ENCODE results near the gene CDCA5. TPM values are rescaled to one million over a fixed set of nuclear protein-coding genes. Genes with fewer than 3 reads are reported as not detected.

The CDCA5 gene
- polyA plus RNA-seq, 1 donor, result 11.3 TPM

DNA sequence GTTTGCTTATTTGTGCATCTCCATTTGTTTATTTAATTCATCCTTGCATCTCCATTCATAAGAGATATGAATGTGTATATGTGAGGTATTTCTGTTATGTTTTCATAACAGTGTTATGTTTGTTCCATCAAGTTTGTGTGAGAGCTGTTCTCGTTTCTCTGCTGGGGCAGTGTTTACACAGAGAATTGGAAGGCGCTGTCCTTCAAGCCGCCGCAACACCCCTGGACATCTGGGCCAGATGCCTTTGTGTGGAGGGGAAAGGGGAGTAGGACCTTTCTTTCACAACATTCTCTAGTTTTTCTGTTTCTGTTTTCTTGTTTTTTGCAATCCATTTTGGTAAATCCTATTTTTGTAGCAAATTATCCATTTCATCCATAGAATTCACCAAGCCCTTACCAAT lies 20.8 kb upstream of the CDCA5 start:
- no peak overlapping the region for H3K4me3 ChIP-seq (ENCODE audit: low read length)
- no peaks in the 10 kb centered on the region for H3K27me3 ChIP-seq (ENCODE audit: control insufficient read depth, insufficient read depth, low read length)
- peaks cover 44% of the 10 kb centered on the region for H3K36me3 ChIP-seq (ENCODE audit: control insufficient read depth, insufficient read depth, low read length)
- H3K27ac ChIP-seq (ENCODE audit: low read length), result no peak overlapping the region
- DNase-seq, result no peak
- no peaks in the 10 kb centered on the region for H3K4me1 ChIP-seq (ENCODE audit: control insufficient read depth, insufficient read depth, low read length)
- peaks cover 8% of the 10 kb centered on the region for H3K9me3 ChIP-seq (ENCODE audit: control insufficient read depth, low read depth, low read length)
- WGBS (ENCODE audit: insufficient coverage, low lambda C conversion rate), result no CpG with 5 or more reads among the region's 4 CpGs

DNA sequence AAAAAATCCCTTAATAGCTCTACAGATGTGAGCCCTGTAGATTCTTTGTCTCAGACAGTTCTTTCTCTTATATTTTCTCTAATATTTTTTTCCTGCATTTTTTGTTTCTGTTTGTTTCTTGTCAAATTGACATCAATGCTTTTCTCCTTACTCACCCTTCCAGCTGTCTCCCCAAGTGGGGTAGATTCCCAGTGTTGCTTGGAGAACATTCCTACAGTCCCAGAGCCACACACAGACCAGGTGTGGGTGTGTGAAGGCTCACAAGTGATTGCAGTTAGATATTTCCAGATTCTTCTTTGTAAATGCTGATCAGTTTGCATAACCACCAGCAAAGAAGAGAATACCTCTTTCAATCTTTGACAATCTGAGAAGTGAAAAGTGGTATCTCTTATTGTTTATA lies 19.6 kb upstream of the CDCA5 start:
- Histone ChIP-seq H3K27me3 (ENCODE audit: control insufficient read depth, insufficient read depth, low read length) (no peaks in the 10 kb centered on the region), H3K27ac (ENCODE audit: low read length) (no peak overlapping the region), H3K9me3 (ENCODE audit: control insufficient read depth, low read depth, low read length) (peaks cover 8% of the 10 kb centered on the region), H3K4me3 (ENCODE audit: low read length) (no peak overlapping the region), H3K4me1 (ENCODE audit: control insufficient read depth, insufficient read depth, low read length) (no peaks in the 10 kb centered on the region), H3K36me3 (ENCODE audit: control insufficient read depth, insufficient read depth, low read length) (peaks cover 40% of the 10 kb centered on the region)
- no peak for DNase-seq

DNA sequence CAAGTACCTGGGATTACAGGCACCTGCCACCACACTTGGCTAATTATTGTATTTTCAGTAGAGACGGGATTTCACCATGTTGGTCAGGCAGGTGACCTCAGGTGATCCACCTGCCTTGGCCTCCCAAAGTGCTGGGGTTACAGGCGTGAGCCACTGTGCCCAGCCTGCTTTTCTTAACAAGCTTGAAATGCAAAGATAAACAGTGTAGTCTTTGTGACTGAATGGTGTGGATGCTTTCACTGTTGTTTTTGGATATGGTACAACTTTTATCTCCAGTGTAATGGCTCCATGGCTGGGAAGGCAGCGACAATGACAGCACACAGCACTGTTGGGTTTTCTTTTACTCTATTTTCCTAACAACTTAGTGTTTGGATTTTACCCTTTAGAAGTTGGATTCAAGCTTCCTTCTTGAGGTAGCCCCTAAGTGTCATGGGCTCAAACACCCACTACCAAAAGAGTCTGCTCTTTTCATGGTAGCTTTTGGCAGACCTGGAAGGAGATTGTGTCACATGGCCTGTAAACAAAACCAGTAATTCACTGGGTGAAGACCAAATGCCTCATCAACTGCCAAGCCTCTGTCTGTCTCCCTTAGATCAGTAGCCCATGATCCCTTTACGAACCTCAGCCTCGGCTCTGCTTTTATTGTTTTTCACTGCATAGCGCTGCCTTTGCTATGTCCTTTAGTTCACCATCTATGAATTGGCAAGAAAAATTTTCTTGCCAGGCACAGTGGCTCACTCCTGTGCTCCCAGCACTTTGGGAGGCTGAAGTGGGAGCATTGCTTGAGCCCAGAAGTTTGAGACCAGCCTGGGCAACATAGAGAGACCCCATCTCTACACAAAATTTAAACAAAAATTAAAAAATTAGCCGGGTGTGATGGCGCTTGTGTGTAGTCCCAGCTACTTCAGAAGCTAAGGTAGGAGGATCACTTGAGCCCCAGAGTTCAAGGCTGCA lies 18.6 kb upstream of the CDCA5 start:
- Histone ChIP-seq H3K27me3 (ENCODE audit: control insufficient read depth, insufficient read depth, low read length) (no peaks in the 10 kb centered on the region), H3K27ac (ENCODE audit: low read length) (no peak overlapping the region), H3K4me1 (ENCODE audit: control insufficient read depth, insufficient read depth, low read length) (peaks cover 3% of the 10 kb centered on the region), H3K36me3 (ENCODE audit: control insufficient read depth, insufficient read depth, low read length) (peaks cover 35% of the 10 kb centered on the region), H3K9me3 (ENCODE audit: control insufficient read depth, low read depth, low read length) (no peaks in the 10 kb centered on the region), H3K4me3 (ENCODE audit: low read length) (no peak overlapping the region)
- no CpG with 5 or more reads among the region's 8 CpGs for WGBS (ENCODE audit: insufficient coverage, low lambda C conversion rate)
- DNase-seq, result no peak

DNA sequence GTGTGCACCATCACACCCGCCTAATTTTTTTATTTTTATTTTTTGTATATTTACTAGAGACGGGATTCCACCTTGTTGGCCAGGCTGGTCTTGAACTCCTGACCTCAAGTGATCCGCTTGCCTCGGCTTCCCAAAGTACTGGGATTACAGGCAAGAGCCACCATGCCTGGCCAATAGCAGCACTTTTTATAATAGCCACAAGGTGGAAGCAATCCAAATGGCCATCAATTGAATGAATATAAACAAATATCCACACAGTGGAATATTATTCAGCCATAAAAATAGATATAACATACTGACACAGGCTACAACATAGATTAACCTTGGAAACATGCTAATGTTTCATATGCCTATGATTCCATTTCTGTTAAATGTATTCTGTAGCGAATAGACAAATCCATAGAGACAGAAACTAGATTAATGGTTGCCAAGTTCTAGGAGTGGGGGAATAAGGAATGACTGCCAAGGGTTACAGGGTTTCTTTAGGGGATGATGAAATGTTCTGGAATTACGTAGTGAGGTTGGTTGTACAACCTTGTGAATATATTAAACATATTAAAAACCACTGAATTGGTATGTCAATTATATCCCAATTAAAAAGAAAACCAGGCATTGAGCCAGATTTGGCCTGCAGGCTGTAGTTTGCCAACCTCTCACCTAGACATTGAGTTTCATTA lies 17.0 kb upstream of the CDCA5 start:
- H3K36me3 ChIP-seq (ENCODE audit: control insufficient read depth, insufficient read depth, low read length), result peaks cover 27% of the 10 kb centered on the region
- peaks cover 10% of the 10 kb centered on the region for H3K4me1 ChIP-seq (ENCODE audit: control insufficient read depth, insufficient read depth, low read length)
- no peak overlapping the region for H3K4me3 ChIP-seq (ENCODE audit: low read length)
- H3K27me3 ChIP-seq (ENCODE audit: control insufficient read depth, insufficient read depth, low read length), result no peaks in the 10 kb centered on the region
- no CpG with 5 or more reads among the region's 6 CpGs for whole genome bisulfite sequencing (ENCODE audit: insufficient coverage, low lambda C conversion rate)
- H3K9me3 ChIP-seq (ENCODE audit: control insufficient read depth, low read depth, low read length), result no peaks in the 10 kb centered on the region
- no peak overlapping the region for H3K27ac ChIP-seq (ENCODE audit: low read length)
- DNase-seq, result no peak

DNA sequence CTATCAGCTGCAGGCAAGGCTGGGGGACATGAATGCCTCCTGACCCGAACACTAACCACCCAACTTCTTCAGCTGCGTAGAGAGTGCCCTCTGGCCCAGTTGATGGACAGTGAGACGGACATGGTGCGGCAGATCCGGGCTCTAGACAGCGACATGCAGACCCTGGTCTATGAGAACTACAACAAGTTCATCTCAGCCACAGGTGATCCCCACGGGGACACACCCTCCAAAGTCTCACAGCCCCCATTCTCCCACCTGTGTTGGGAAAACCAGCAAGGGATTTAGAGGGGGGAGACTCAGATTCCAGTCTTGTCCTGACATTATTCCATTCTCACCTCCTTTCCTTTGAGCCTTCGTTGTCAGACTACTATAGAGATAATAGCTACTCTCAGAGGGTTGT lies 13.1 kb upstream of the CDCA5 start:
- WGBS (ENCODE audit: insufficient coverage, low lambda C conversion rate), result no CpG with 5 or more reads among the region's 8 CpGs
- no peaks in the 10 kb centered on the region for H3K9me3 ChIP-seq (ENCODE audit: control insufficient read depth, low read depth, low read length)
- H3K27me3 ChIP-seq (ENCODE audit: control insufficient read depth, insufficient read depth, low read length), result no peaks in the 10 kb centered on the region
- peak overlapping the region; percentile 93 for H3K27ac ChIP-seq (ENCODE audit: low read length)
- H3K4me1 ChIP-seq (ENCODE audit: control insufficient read depth, insufficient read depth, low read length), result peaks cover 15% of the 10 kb centered on the region
- peak overlapping the region; percentile 87 for H3K4me3 ChIP-seq (ENCODE audit: low read length)
- no peak for DNase-seq
- H3K36me3 ChIP-seq (ENCODE audit: control insufficient read depth, insufficient read depth, low read length), result peaks cover 13% of the 10 kb centered on the region

DNA sequence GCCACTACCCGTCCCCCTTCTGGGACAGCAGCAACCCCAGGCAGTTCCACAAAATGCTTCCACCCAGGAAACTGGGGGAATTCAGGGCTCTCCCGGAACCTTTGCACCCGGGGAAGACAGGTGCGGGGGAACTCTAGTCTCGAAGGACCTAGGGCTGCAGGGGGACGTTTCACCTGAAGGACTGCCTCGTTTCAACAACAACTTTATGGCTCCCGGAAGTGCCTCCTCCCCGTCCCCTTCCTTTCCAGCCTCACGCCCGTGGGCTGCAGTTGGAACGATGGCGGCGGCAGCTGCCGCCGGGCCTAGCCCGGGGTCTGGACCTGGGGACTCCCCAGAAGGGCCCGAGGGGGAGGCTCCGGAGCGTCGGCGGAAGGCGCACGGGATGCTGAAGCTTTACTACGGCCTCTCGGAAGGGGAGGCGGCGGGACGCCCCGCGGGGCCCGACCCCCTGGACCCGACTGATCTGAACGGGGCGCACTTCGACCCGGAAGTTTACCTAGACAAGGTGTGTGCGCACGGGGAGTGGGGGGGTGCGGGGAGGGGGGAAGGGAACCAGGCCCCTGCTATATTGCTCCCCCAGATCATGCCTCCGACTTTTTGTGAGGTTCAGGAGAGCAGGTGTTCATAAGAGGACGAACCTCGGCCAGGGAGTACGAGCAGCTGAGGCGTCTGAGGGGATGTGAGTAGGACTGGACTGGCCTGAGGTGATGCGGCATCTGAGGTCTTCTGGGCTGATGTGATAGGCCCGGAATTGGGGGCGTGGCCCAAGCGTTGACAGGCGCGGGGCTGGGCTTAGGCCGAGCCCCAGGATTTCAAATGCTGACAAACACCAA lies 12.3 kb upstream of the CDCA5 start, which contains the start of gene VPS51:
Gene VPS51 (plus strand): TSS at position 241 of the 833 bp plus-strand sequence. CDS start 37 bp downstream, at position 278.
- peak within 1 kb of the TSS; percentile 87 for H3K4me3 ChIP-seq (ENCODE audit: low read length)
- H3K36me3 ChIP-seq (ENCODE audit: control insufficient read depth, insufficient read depth, low read length), result peaks cover 13% of the 10 kb centered on the region
- no peaks in the 10 kb centered on the region for H3K27me3 ChIP-seq (ENCODE audit: control insufficient read depth, insufficient read depth, low read length)
- H3K9me3 ChIP-seq (ENCODE audit: control insufficient read depth, low read depth, low read length), result no peaks in the 10 kb centered on the region
- DNase-seq, result peak; percentile 91 to 94
- WGBS (ENCODE audit: insufficient coverage, low lambda C conversion rate), result no CpG with 5 or more reads among the region's 52 CpGs
- H3K27ac ChIP-seq (ENCODE audit: low read length), result peak within 1 kb of the TSS; percentile 93
- H3K4me1 ChIP-seq (ENCODE audit: control insufficient read depth, insufficient read depth, low read length), result peaks cover 15% of the 10 kb centered on the region

DNA sequence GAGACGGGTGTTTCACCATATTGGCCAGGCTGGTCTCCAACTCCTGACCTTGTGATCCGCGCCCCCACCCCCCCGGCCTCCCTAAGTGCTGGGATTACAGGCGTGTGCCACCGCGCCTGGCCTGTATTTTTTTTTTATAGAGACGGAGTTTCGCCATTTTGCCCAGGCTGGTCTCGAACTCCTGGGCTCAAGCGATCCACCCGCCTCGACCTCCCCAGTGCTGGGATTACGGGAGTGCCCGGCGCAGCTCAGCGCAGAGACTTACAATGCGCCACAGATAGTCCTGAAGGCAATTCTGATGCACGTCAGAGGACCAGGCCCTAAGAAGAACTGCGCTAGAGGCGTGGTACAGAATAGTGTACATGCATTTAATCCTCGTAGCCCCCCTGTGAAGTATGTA lies 11.6 kb upstream of the CDCA5 start:
- Histone ChIP-seq H3K4me3 (ENCODE audit: low read length) (peak overlapping the region; percentile 87), H3K4me1 (ENCODE audit: control insufficient read depth, insufficient read depth, low read length) (peaks cover 15% of the 10 kb centered on the region)

DNA sequence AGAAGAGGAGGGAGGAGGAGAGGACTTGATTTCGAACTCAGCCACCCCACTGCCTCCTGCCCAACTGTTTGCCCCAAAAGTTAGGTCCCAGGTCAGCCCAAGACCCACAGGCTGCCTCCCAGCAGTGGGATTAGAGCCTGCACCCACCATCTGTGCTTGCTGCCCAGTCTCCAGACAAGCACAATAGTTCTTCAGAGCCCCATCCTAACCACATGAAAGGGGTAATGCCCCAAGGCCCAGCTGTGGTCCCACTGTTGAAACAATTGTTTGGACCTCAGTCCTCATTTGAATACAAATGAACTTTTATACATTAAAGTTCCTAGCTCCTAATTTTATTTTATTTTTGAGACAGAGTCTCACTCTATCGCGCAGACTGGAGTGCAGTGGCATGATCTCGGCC lies 6.8 kb upstream of the CDCA5 start:
- DNase-seq, result peak in 1 of 2 donors; percentile 1
- WGBS (ENCODE audit: insufficient coverage, low lambda C conversion rate), result no CpG with 5 or more reads among the region's 4 CpGs
- Histone ChIP-seq H3K27me3 (ENCODE audit: control insufficient read depth, insufficient read depth, low read length) (no peaks in the 10 kb centered on the region), H3K4me3 (ENCODE audit: low read length) (no peak overlapping the region), H3K9me3 (ENCODE audit: control insufficient read depth, low read depth, low read length) (no peaks in the 10 kb centered on the region), H3K4me1 (ENCODE audit: control insufficient read depth, insufficient read depth, low read length) (peaks cover 3% of the 10 kb centered on the region), H3K27ac (ENCODE audit: low read length) (no peak overlapping the region), H3K36me3 (ENCODE audit: control insufficient read depth, insufficient read depth, low read length) (peaks cover 44% of the 10 kb centered on the region)

More for the DNA sequence above, 11.6 kb upstream of the CDCA5 start:
- no CpG with 5 or more reads among the region's 22 CpGs for WGBS (ENCODE audit: insufficient coverage, low lambda C conversion rate)
- H3K36me3 ChIP-seq (ENCODE audit: control insufficient read depth, insufficient read depth, low read length), result peaks cover 13% of the 10 kb centered on the region
- no peaks in the 10 kb centered on the region for H3K9me3 ChIP-seq (ENCODE audit: control insufficient read depth, low read depth, low read length)
- no peak for DNase-seq
- H3K27me3 ChIP-seq (ENCODE audit: control insufficient read depth, insufficient read depth, low read length), result no peaks in the 10 kb centered on the region
- H3K27ac ChIP-seq (ENCODE audit: low read length), result peak overlapping the region; percentile 93

DNA sequence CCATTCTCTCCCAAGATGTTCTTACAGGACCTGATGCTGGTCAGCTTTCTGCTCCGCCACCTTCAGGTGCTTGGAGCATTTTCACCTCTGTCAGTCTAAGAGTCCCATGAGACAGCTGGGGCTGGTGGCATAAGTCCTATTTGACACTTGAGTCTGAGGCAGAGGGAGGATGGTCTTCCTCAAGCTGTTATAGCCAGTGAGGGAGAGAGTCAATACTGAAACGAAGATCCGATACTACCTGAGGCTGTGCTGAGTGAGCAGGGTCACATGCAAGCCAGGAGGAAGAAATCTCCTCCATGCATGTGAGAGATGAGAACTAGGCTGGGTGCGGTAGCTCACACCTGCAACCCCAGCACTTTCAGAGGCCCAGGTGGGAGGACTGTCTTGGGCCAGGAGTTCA lies 5.8 kb upstream of the CDCA5 start:
- H3K27me3 ChIP-seq (ENCODE audit: control insufficient read depth, insufficient read depth, low read length), result no peaks in the 10 kb centered on the region
- peaks cover 52% of the 10 kb centered on the region for H3K36me3 ChIP-seq (ENCODE audit: control insufficient read depth, insufficient read depth, low read length)
- no peak for DNase-seq
- H3K4me3 ChIP-seq (ENCODE audit: low read length), result no peak overlapping the region
- H3K4me1 ChIP-seq (ENCODE audit: control insufficient read depth, insufficient read depth, low read length), result peaks cover 7% of the 10 kb centered on the region
- no CpG with 5 or more reads among the region's 4 CpGs for WGBS (ENCODE audit: insufficient coverage, low lambda C conversion rate)
- H3K9me3 ChIP-seq (ENCODE audit: control insufficient read depth, low read depth, low read length), result no peaks in the 10 kb centered on the region
- no peak overlapping the region for H3K27ac ChIP-seq (ENCODE audit: low read length)

DNA sequence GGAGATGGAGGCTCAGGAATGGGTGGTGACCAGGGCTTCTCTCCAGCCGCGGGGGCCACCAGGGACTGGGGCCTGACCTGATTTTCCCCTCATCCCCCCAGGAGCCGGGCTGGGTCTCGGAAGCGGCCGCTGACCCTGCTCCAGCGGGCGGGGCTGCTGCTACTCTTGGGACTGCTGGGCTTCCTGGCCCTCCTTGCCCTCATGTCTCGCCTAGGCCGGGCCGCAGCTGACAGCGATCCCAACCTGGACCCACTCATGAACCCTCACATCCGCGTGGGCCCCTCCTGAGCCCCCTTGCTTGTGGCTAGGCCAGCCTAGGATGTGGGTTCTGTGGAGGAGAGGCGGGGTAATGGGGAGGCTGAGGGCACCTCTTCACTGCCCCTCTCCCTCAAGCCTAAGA lies 4.0 kb upstream of the CDCA5 start:
- DNase-seq, result no peak
- peaks cover 7% of the 10 kb centered on the region for H3K4me1 ChIP-seq (ENCODE audit: control insufficient read depth, insufficient read depth, low read length)
- H3K27ac ChIP-seq (ENCODE audit: low read length), result no peak overlapping the region
- no CpG with 5 or more reads among the region's 15 CpGs for WGBS (ENCODE audit: insufficient coverage, low lambda C conversion rate)
- H3K4me3 ChIP-seq (ENCODE audit: low read length), result no peak overlapping the region
- peaks cover 52% of the 10 kb centered on the region for H3K36me3 ChIP-seq (ENCODE audit: control insufficient read depth, insufficient read depth, low read length)
- no peaks in the 10 kb centered on the region for H3K27me3 ChIP-seq (ENCODE audit: control insufficient read depth, insufficient read depth, low read length)
- no peaks in the 10 kb centered on the region for H3K9me3 ChIP-seq (ENCODE audit: control insufficient read depth, low read depth, low read length)
